Measurements from ENCODE around the gene AHNAK. TPM values are rescaled to one million over a fixed set of nuclear protein-coding genes. Genes with fewer than 3 reads are reported as not detected.
A peak's percentile ranks its signal among the peaks of the same experiment; 100 is the strongest.

AHNAK gene
- total RNA-seq, 1 donor from 2014 or later: 14.9 TPM

DNA sequence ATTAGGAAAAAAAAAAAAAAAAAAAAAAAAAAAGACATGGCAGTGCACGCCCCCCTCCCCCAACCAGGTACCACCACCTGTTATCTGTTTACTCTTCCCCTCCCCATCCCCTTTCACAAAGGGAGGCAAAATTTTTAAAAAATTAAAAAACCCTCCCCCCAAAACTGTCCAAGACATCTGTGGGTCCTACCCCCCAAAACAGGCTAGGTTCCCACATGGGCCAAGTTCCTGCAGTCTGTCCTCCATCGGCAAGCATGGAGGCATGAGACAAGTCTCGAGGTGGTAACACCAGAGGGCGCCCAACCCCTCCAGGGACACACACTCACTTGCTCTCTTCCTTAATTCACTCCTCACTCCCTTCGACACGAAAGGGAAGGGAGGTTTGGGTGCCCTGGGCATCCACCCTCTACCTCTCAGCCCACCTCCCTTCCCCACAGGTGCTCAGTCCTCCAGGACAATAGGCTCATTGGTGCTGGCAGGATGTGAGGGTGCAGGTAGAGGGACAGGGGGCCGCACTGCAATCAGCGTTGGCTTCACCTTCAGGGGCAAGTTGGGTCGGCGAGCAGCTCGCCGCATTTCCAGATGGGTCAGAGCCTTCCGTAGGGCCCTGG lies 46.9 kb upstream of the AHNAK start:
- H3K9ac ChIP-seq: no peak overlapping the region
- no peak overlapping the region for H2AFZ ChIP-seq (replicated peaks)
- H3K27ac Mint-ChIP-seq: no peak overlapping the region
- H3K27me3 Mint-ChIP-seq (ENCODE audit: insufficient read depth, low read depth): peaks cover 2% of the 10 kb centered on the region
- H3K4me2 ChIP-seq: no peak overlapping the region
- no peaks in the 10 kb centered on the region for H3K36me3 ChIP-seq
- peaks cover 26% of the 10 kb centered on the region for H3K4me1 Mint-ChIP-seq
- peaks cover 13% of the 10 kb centered on the region for H4K20me1 ChIP-seq (ENCODE audit: low read depth)
- H3K4me1 ChIP-seq: peaks cover 6% of the 10 kb centered on the region
- H3K9me3 ChIP-seq (ENCODE audit: low read depth): no peaks in the 10 kb centered on the region
- TF ChIP-seq CTCF (IDR thresholded peaks at IDR 0.05) (peak; percentile 71), EZH2 (IDR thresholded peaks at IDR 0.05) (no peak)
- H3K79me2 ChIP-seq (ENCODE audit: low read depth): peaks cover 23% of the 10 kb centered on the region
- peak; percentile 88 for DNase-seq (ENCODE audit: low spot score)
- peaks cover 27% of the 10 kb centered on the region for H3K36me3 Mint-ChIP-seq
- no peak overlapping the region for H3K4me3 ChIP-seq
- H3K27ac ChIP-seq: no peak overlapping the region
- no peaks in the 10 kb centered on the region for H3K27me3 ChIP-seq
- peaks cover 67% of the 10 kb centered on the region for H3F3A ChIP-seq (ENCODE audit: low read depth)
- peak overlapping the region; percentile 72 for H3K4me3 Mint-ChIP-seq
- H3K9me3 Mint-ChIP-seq: no peaks in the 10 kb centered on the region

GRCh38 chr11:62592989-62593421 lies 46.4 kb upstream of the AHNAK start:
- H3K4me3 ChIP-seq: no peak overlapping the region

DNA sequence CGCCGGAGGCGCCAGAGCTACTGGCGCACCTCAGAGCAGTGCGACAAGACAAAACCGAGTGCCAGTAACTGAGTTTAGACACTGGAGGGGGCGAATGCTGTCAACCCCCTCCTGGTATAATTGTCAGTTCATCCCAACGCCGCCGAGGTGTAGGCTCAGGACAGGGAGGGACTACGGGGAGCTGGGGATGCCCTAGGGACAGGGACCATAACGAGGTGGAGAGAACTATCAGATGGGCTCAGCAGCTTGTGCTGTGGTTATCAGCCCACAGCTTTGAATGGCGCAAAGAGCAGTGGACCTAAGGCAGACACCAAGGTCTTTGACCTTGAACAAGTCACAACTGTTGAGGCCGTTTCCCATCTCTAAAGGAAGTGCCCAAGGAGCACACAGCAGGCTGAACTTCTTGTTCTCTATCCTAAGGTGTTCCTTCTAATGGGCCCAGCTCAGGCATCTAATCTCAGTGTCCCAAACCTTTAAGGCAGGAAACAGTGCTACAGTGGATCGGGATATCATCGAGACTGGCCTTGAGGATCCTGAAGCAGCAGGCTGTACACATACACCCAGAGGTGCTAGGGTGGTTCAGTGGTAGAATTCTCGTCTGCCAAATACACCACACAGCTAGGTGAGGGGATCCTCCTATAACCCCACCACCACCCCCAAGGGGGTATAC lies 45.7 kb upstream of the AHNAK start:
- no peaks in the 10 kb centered on the region for H3K9me3 ChIP-seq (ENCODE audit: low read depth)
- H3K36me3 Mint-ChIP-seq: peaks cover 17% of the 10 kb centered on the region
- peaks cover 6% of the 10 kb centered on the region for H3K4me1 ChIP-seq
- peak; percentile 7 for TF ChIP-seq CTCF (IDR thresholded peaks at IDR 0.05)
- no peak for TF ChIP-seq EZH2phosphoT487 (IDR thresholded peaks at IDR 0.05)
- peak; percentile 2 for TF ChIP-seq EZH2 (IDR thresholded peaks at IDR 0.05)
- H3K27ac Mint-ChIP-seq: peak overlapping the region; percentile 76
- no peak overlapping the region for H3K9ac ChIP-seq
- peaks cover 17% of the 10 kb centered on the region for H3K79me2 ChIP-seq (ENCODE audit: low read depth)
- H3K4me3 Mint-ChIP-seq: peak overlapping the region; percentile 92
- no peak overlapping the region for H3K27ac ChIP-seq
- no peaks in the 10 kb centered on the region for H3K36me3 ChIP-seq
- H3K4me3 ChIP-seq: peak overlapping the region; percentile 59
- peak overlapping the region; percentile 91 for H2AFZ ChIP-seq (replicated peaks)
- no peak for DNase-seq (ENCODE audit: low spot score)
- no peaks in the 10 kb centered on the region for H3K27me3 ChIP-seq
- peaks cover 24% of the 10 kb centered on the region for H3K4me1 Mint-ChIP-seq
- H3K9me3 Mint-ChIP-seq: no peaks in the 10 kb centered on the region
- peak overlapping the region; percentile 89 for H3K4me2 ChIP-seq
- H3K27me3 Mint-ChIP-seq (ENCODE audit: insufficient read depth, low read depth): peaks cover 2% of the 10 kb centered on the region
- peaks cover 5% of the 10 kb centered on the region for H4K20me1 ChIP-seq (ENCODE audit: low read depth)
- peaks cover 65% of the 10 kb centered on the region for H3F3A ChIP-seq (ENCODE audit: low read depth)

More at GRCh38 chr11:62592989-62593421, 46.4 kb upstream of the AHNAK start:
- TF ChIP-seq EZH2phosphoT487 (IDR thresholded peaks at IDR 0.05) (no peak), EZH2 (IDR thresholded peaks at IDR 0.05) (no peak), CTCF (IDR thresholded peaks at IDR 0.05) (no peak)
- no peak overlapping the region for H3K9ac ChIP-seq
- H3K36me3 ChIP-seq: no peaks in the 10 kb centered on the region
- Mint-ChIP-seq H3K4me1 (peaks cover 24% of the 10 kb centered on the region), H3K9me3 (no peaks in the 10 kb centered on the region), H3K27ac (no peak overlapping the region), H3K4me3 (peak overlapping the region; percentile 11), H3K27me3 (ENCODE audit: insufficient read depth, low read depth) (peaks cover 2% of the 10 kb centered on the region), H3K36me3 (peaks cover 23% of the 10 kb centered on the region)
- no peaks in the 10 kb centered on the region for H3K27me3 ChIP-seq
- peaks cover 65% of the 10 kb centered on the region for H3F3A ChIP-seq (ENCODE audit: low read depth)
- H3K4me1 ChIP-seq: peaks cover 6% of the 10 kb centered on the region
- no peak overlapping the region for H3K4me2 ChIP-seq
- no peaks in the 10 kb centered on the region for H3K9me3 ChIP-seq (ENCODE audit: low read depth)
- no peak for DNase-seq (ENCODE audit: low spot score)
- peaks cover 18% of the 10 kb centered on the region for H3K79me2 ChIP-seq (ENCODE audit: low read depth)
- H2AFZ ChIP-seq (replicated peaks): no peak overlapping the region
- H4K20me1 ChIP-seq (ENCODE audit: low read depth): peaks cover 8% of the 10 kb centered on the region
- no peak overlapping the region for H3K27ac ChIP-seq
